ENCODE data around the gene FOSL1. TPM values are rescaled to one million over a fixed set of nuclear protein-coding genes. Genes with fewer than 3 reads are reported as not detected.

Gene FOSL1
- total RNA-seq, 5 donors from 2014 or later (not counting 1 experiment from before 2014, with no cell fraction given) = 0.49 to 1.6 (median 0.65) TPM

GRCh38 chr11:65903068-65903481 lies 2.9 kb upstream of the FOSL1 start:
- Mint-ChIP-seq H3K9me3 (no peaks in the 10 kb centered on the region), H3K4me3 (no peak overlapping the region), H3K36me3 (no peaks in the 10 kb centered on the region), H3K27ac (no peak overlapping the region), H3K27me3 (peaks cover 0 to 4% of the 10 kb centered on the region in 2 donors), H3K4me1 (peaks cover 5 to 14% (median 6%) of the 10 kb centered on the region in 3 donors)
- no peaks in the 10 kb centered on the region for H3K36me3 ChIP-seq (ENCODE audit: control insufficient read depth in 2 of 2, extremely low read depth in 1 of 2, insufficient read depth in 1 of 2, low read length in 1 of 2)
- no peak for ATAC-seq (replicated peaks in 1 of 4)
- H3K27me3 ChIP-seq (replicated peaks in 1 of 2; ENCODE audit: control insufficient read depth in 2 of 2, extremely low read depth in 1 of 2, insufficient read depth in 2 of 2, low read length in 1 of 2) = peaks cover 0 to 43% of the 10 kb centered on the region in 2 experiments
- whole genome bisulfite sequencing (ENCODE audit: insufficient coverage) = 13% methylated on average over 1 of the region's 5 CpGs
- no peak overlapping the region for H3K4me3 ChIP-seq (ENCODE audit: control insufficient read depth in 1 of 2, extremely low read depth in 1 of 2, low read length in 1 of 2)
- ChIA-PET POLR2A (interaction anchor here in 1 of 2 donors (0.5 kb wide), 1 partner anchor 1569 kb away, joined by 3 read pairs; no protein-coding TSS in a partner anchor), CTCF (no interaction called here)
- peaks cover 7 to 29% of the 10 kb centered on the region in 2 experiments for H3K4me1 ChIP-seq (ENCODE audit: control insufficient read depth in 1 of 2, extremely low read depth in 1 of 2, insufficient read depth in 2 of 2, low read length in 2 of 2)
- no peak for DNase-seq
- H3K9me3 ChIP-seq = no peaks in the 10 kb centered on the region
- no peak overlapping the region for H3K27ac ChIP-seq (ENCODE audit: low read length)

GRCh38 chr11:65900899-65901180 lies 652 bp upstream of the FOSL1 start:
- no peaks in the 10 kb centered on the region for H3K36me3 ChIP-seq (ENCODE audit: control insufficient read depth in 2 of 2, extremely low read depth in 1 of 2, insufficient read depth in 1 of 2, low read length in 1 of 2)
- Mint-ChIP-seq H3K27ac (peak overlapping the region in 1 of 2 donors; percentile 76), H3K9me3 (no peaks in the 10 kb centered on the region), H3K27me3 (peaks cover 0 to 3% of the 10 kb centered on the region in 2 donors), H3K36me3 (no peaks in the 10 kb centered on the region), H3K4me1 (peaks cover 5 to 16% (median 6%) of the 10 kb centered on the region in 3 donors), H3K4me3 (peak overlapping the region; percentile 61 to 74 (median 64))
- peak overlapping the region in 1 of 2 donors; percentile 65 for H3K4me3 ChIP-seq (ENCODE audit: control insufficient read depth in 1 of 2, extremely low read depth in 1 of 2, low read length in 1 of 2)
- ATAC-seq (replicated peaks in 1 of 4) = no peak
- ChIA-PET CTCF (interaction anchor here (0.6 to 2.6 kb wide), 4 partner anchors 9 to 481 kb away, joined by 4 to 22 read pairs (median 13); partner anchors contain the start of genes CCDC85B (in 1 of the 2) and FIBP (in 1 of the 2)), POLR2A (interaction anchor here (0.5 to 1.8 kb wide), 6 partner anchors 9 to 395 kb away, joined by 3 to 13 read pairs (median 5); partner anchors contain the start of gene CCDC85B (in 1 of the 2))
- peaks cover 7 to 33% of the 10 kb centered on the region in 2 experiments for H3K4me1 ChIP-seq (ENCODE audit: control insufficient read depth in 1 of 2, extremely low read depth in 1 of 2, insufficient read depth in 2 of 2, low read length in 2 of 2)
- peak overlapping the region; percentile 47 for H3K27ac ChIP-seq (ENCODE audit: low read length)
- no CpG with 5 or more reads among the region's 11 CpGs for WGBS (ENCODE audit: insufficient coverage)
- H3K27me3 ChIP-seq (replicated peaks in 1 of 2; ENCODE audit: control insufficient read depth in 2 of 2, extremely low read depth in 1 of 2, insufficient read depth in 2 of 2, low read length in 1 of 2) = peaks cover 0 to 34% of the 10 kb centered on the region in 2 experiments
- no peak for DNase-seq
- H3K9me3 ChIP-seq = no peaks in the 10 kb centered on the region

GRCh38 chr11:65899356-65900124 lies 648 bp downstream of the FOSL1 start:
- ATAC-seq (replicated peaks in 1 of 4) = peak in 2 of 4 experiments; percentile 17 to 24
- CTCF ChIA-PET = no interaction called here
- Mint-ChIP-seq H3K27me3 (peaks cover 0 to 3% of the 10 kb centered on the region in 2 donors), H3K36me3 (no peaks in the 10 kb centered on the region), H3K4me3 (peak overlapping the region; percentile 52 to 64 (median 64)), H3K27ac (no peak overlapping the region), H3K9me3 (no peaks in the 10 kb centered on the region), H3K4me1 (peaks cover 5 to 22% (median 6%) of the 10 kb centered on the region in 3 donors)
- WGBS (ENCODE audit: insufficient coverage) = 2% methylated on average over 69 of the region's 78 CpGs
- no peaks in the 10 kb centered on the region for H3K9me3 ChIP-seq
- H3K36me3 ChIP-seq (ENCODE audit: control insufficient read depth in 2 of 2, extremely low read depth in 1 of 2, insufficient read depth in 1 of 2, low read length in 1 of 2) = no peaks in the 10 kb centered on the region
- H3K27ac ChIP-seq (ENCODE audit: low read length) = no peak overlapping the region
- peak in 6 of 35 experiments; percentile 15 to 59 (median 32) for DNase-seq
- peaks cover 7 to 36% of the 10 kb centered on the region in 2 experiments for H3K4me1 ChIP-seq (ENCODE audit: control insufficient read depth in 1 of 2, extremely low read depth in 1 of 2, insufficient read depth in 2 of 2, low read length in 2 of 2)
- H3K4me3 ChIP-seq (ENCODE audit: control insufficient read depth in 1 of 2, extremely low read depth in 1 of 2, low read length in 1 of 2) = peak overlapping the region; percentile 39 to 65
- peaks cover 0 to 31% of the 10 kb centered on the region in 2 experiments for H3K27me3 ChIP-seq (replicated peaks in 1 of 2; ENCODE audit: control insufficient read depth in 2 of 2, extremely low read depth in 1 of 2, insufficient read depth in 2 of 2, low read length in 1 of 2)
- POLR2A ChIA-PET = interaction anchor here (0.9 to 1.8 kb wide), 2 partner anchors 9 to 256 kb away, joined by 3 to 13 read pairs; partner anchors contain the start of gene CCDC85B (in 1 of the 2)

- H3K4me3 ChIP-seq (ENCODE audit: control insufficient read depth in 1 of 2, extremely low read depth in 1 of 2, low read length in 1 of 2) = no peak overlapping the region
- peak overlapping the region; percentile 56 to 78 (median 61) for H3K4me3 Mint-ChIP-seq
These were observed 1.4 kb downstream of the FOSL1 start for GRCh38 chr11:65898656-65899355.

GRCh38 chr11:65897020-65897471 lies 3.1 kb downstream of the FOSL1 start:
- H3K27me3 ChIP-seq (replicated peaks in 1 of 2; ENCODE audit: control insufficient read depth in 2 of 2, extremely low read depth in 1 of 2, insufficient read depth in 2 of 2, low read length in 1 of 2) = peaks cover 0 to 23% of the 10 kb centered on the region in 2 experiments
- no peak for ATAC-seq (replicated peaks in 1 of 4)
- H3K27ac Mint-ChIP-seq = no peak overlapping the region
- WGBS (ENCODE audit: insufficient coverage) = 100% methylated on average over 1 of the region's 4 CpGs
- H3K4me3 ChIP-seq (ENCODE audit: control insufficient read depth in 1 of 2, extremely low read depth in 1 of 2, low read length in 1 of 2) = no peak overlapping the region
- peaks cover 29 to 44% (median 31%) of the 10 kb centered on the region in 3 donors for H3K4me1 Mint-ChIP-seq
- peaks cover 19 to 60% of the 10 kb centered on the region in 2 experiments for H3K4me1 ChIP-seq (ENCODE audit: control insufficient read depth in 1 of 2, extremely low read depth in 1 of 2, insufficient read depth in 2 of 2, low read length in 2 of 2)
- no peak for DNase-seq
- CTCF ChIA-PET = interaction anchor here in 1 of 2 donors (0.7 to 0.8 kb wide), 2 partner anchors 12 to 494 kb away, joined by 3 to 4 read pairs; no protein-coding TSS in a partner anchor
- no peak overlapping the region for H3K27ac ChIP-seq (ENCODE audit: low read length)
- no peaks in the 10 kb centered on the region for H3K36me3 ChIP-seq (ENCODE audit: control insufficient read depth in 2 of 2, extremely low read depth in 1 of 2, insufficient read depth in 1 of 2, low read length in 1 of 2)
- no peaks in the 10 kb centered on the region for H3K36me3 Mint-ChIP-seq
- POLR2A ChIA-PET = no interaction called here
- no peaks in the 10 kb centered on the region for H3K9me3 Mint-ChIP-seq
- peaks cover 0 to 3% of the 10 kb centered on the region in 2 donors for H3K27me3 Mint-ChIP-seq
- no peaks in the 10 kb centered on the region for H3K9me3 ChIP-seq
- H3K4me3 Mint-ChIP-seq = no peak overlapping the region

More at GRCh38 chr11:65898656-65899355, 1.4 kb downstream of the FOSL1 start:
- no peaks in the 10 kb centered on the region for H3K9me3 ChIP-seq
- peaks cover 0 to 31% of the 10 kb centered on the region in 2 experiments for H3K27me3 ChIP-seq (replicated peaks in 1 of 2; ENCODE audit: control insufficient read depth in 2 of 2, extremely low read depth in 1 of 2, insufficient read depth in 2 of 2, low read length in 1 of 2)
- DNase-seq (no peak), ATAC-seq (replicated peaks in 1 of 4) (no peak)
- Mint-ChIP-seq H3K36me3 (no peaks in the 10 kb centered on the region), H3K27ac (no peak overlapping the region), H3K9me3 (no peaks in the 10 kb centered on the region), H3K27me3 (peaks cover 0 to 3% of the 10 kb centered on the region in 2 donors), H3K4me1 (peaks cover 11 to 28% (median 13%) of the 10 kb centered on the region in 3 donors)
- peaks cover 12 to 43% of the 10 kb centered on the region in 2 experiments for H3K4me1 ChIP-seq (ENCODE audit: control insufficient read depth in 1 of 2, extremely low read depth in 1 of 2, insufficient read depth in 2 of 2, low read length in 2 of 2)
- no peak overlapping the region for H3K27ac ChIP-seq (ENCODE audit: low read length)
- ChIA-PET POLR2A (interaction anchor here (0.6 to 1.8 kb wide), 5 partner anchors 8 to 256 kb away, joined by 3 to 14 read pairs (median 3); partner anchors contain the start of gene CCDC85B (in 1 of the 2)), CTCF (interaction anchor here (0.8 to 1.1 kb wide), 2 partner anchors 8 to 9 kb away, joined by 3 to 4 read pairs; partner anchors contain the start of gene CCDC85B (in 1 of the 2))
- no peaks in the 10 kb centered on the region for H3K36me3 ChIP-seq (ENCODE audit: control insufficient read depth in 2 of 2, extremely low read depth in 1 of 2, insufficient read depth in 1 of 2, low read length in 1 of 2)
- 24% methylated on average over 25 of the region's 28 CpGs for WGBS (ENCODE audit: insufficient coverage)
